DMS53 treated with DMSO at 0.1 percent for 48 hours (cell line): ENCODE measurements around the gene HIRA.

Experiments
- DNase-seq: peaks from one replicate; lab custom pipeline; 2025; ENCODE audit not compliant: unreplicated experiment; lab: John Stamatoyannopoulos, UW

HIRA gene

GRCh38 chr22:19410941-19411689 is 20.4 kb downstream of the HIRA start:
- DNase-seq, result no peak

DNA sequence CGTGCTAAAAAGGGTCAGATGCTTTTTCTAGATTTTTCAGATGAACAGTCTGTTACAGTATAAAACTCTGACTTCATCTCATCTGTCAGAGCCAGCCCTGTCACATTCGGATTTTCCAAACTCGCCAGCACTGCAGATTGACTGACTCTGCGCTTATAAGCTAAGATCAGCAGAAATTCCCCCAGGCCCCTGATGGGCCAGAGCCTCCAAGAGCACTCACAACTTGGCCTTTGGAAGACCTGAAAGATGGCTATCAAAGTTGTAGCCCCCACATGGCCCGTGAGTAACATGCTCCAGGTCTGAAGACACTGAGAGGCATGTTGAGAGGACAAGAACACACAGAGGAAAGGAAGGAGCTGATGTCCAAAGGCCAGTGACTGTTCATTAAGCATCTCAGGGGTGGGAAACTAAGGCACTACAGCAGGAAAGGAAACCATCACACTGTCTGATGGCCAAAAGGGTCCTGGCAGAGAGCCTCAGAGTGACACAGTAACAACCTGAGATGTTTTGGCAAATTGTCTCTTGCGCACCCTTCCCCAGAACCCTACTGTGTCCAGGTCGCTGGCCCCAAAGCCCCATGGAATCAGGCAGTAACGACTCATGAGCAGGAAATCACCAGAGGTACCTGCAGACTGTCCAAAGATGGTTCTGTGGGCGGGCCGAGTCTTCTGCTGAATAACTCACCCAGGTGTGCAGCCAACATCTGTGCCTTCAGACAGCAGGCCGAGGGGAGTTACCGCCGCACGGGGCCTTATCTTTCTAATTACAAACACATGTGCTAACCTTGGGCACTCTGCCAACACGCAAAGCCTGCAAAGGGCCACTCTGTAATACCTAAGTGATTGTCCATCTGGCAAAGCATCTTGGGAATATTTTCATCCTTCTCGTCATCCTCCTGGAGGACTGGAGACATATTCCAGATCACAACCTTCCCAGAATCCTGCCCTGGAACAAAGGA is 23.6 kb downstream of the HIRA start:
- no peak for DNase-seq

GRCh38 chr22:19406846-19407245 is 24.7 kb downstream of the HIRA start:
- no peak for DNase-seq

- no peak for DNase-seq
Measured at GRCh38 chr22:19406281-19406811, 25.2 kb downstream of the HIRA start.

DNA sequence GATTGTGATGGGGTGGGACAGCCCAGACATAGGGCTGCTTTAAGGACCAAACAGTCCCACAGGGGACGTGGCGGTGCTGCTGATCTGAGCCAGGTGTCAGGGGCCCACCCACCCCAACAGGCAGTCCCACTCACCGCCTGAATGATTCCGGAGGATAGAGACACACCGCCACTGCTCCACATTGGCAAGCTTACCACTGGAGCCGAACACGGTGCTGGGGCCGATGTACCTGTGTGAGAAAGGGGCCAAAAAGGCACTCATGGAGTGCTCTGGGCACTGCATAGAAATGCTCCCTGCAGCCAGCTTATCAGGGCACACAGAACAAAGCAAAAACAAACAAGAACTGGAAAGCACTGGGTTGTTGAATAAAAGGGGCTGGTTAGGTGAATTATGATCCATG is 25.9 kb downstream of the HIRA start:
- no peak for DNase-seq

- DNase-seq, result no peak
Measured at GRCh38 chr22:19405133-19405532, 26.4 kb downstream of the HIRA start.

- DNase-seq, result no peak
Measured at GRCh38 chr22:19404676-19405075, 26.9 kb downstream of the HIRA start.

DNA sequence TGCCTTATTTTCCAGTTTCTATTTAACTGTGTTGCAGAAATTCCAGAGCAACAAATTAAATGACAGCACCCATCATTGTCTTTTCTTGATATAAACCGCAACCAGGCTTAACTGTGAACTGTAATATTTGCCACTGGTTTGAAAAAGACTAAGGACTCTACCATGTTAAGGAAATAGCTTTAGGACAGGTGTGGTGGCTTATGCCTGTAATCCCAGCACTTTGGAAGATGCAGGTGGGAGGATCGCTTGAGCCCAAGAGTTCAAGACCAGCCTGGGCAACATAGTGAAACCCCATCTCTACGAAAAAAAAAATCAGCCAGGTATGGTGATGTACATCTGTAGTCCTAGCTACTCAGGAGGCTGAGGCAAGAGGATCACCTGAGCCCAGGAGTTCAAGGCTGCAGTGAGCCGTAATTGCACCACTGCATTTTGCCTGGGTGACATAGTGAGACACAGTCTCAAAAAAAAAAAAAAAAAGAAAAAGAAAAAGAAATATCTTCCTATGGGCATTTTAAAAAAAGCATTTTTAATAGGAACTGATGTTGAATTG is 28.8 kb downstream of the HIRA start:
- DNase-seq, result no peak

DNA sequence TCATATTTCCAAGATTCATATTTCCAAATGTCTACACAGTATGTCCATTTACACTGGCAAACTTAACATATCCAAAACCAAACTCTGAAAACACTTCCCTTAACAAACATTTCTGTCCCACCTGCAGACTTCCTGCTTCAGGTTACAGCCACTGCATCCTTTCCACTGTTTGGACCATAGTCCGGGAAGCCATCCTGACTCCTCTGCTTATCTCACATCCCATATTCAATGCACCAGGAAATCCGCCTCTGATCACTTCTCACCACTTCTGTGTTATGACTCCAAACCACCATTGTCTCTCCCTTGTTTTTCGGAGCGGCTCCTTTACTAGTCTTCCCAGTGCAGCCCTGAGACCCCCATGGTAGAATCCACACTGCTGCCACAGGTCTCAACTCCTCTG is 30.1 kb downstream of the HIRA start:
- no peak for DNase-seq

DNA sequence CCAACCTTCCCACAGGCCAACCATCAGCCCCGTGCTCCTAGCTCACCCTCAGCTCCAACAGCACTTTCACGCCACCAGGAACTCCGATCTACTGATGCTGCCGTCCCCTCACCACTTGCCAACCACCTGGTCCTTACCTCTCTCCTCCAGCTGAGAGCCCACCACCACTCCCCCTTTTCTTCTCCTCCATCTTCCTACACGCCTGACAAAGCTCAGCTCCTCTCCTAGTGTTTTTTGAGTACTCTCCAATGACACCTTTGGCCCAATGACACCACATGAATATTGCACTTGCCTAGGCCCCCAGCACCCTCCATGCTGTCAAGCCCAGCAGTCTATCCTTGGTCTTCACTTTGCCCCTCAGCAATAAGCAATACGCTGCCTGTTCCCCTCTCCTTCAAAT is 30.7 kb downstream of the HIRA start:
- no peak for DNase-seq

DNA sequence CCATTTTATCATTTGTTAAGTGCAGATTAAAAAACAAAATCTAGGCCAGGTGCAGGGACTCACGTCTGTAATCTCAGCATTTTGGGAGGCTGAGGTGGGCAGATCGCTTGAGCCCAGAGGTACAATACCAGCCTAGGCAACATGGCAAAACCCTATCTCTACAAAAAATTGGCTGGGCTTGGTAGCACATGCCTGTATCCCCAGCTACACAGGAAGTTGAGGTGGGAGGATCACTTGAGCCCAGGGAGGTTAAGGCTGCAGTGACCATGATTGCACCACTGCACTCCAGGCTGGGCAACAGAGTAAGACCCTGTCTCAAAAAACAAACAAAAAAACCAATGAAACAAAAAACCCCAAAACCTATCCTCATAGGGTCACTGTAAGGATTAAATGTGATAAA is 32.9 kb downstream of the HIRA start:
- DNase-seq, result no peak

DNA sequence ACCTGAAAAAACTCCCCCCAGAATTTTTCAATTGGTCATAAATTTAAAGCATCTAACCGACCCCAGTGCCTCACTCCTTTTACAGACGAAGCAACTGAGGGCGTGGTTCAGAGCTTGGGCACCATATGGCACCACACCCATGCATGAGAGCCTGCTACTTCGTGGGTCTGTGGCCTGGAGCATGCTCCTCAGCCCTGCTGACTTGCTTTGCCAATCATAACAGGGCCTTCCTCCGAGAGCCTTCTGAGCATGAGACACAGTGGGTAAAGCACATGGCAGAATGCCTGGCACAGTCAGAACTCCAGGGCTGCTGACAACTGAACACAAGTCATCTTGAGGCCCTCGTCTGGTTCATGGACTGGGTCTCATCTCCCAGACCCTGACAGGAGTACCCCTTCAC is 33.3 kb downstream of the HIRA start:
- no peak for DNase-seq

DNA sequence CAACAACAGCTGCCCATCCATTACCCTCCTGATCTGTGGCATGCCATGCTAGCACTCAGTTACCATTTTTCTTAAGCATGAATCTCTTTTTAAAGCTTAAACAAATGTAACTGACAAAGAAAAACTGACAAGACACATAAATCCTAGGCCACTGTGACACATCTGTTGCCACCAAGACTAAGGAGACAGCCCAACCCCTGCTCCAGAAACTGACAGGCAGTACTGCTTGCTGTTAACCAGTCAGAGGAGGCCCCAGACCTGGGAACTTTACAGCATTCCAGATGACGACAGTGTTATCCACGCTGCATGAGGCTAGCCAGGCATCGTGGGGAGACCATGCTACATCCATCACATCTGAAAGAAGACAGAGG is 33.8 kb downstream of the HIRA start:
- no peak for DNase-seq

- DNase-seq, result no peak
Measured at GRCh38 chr22:19396934-19397733, 34.4 kb downstream of the HIRA start.

DNA sequence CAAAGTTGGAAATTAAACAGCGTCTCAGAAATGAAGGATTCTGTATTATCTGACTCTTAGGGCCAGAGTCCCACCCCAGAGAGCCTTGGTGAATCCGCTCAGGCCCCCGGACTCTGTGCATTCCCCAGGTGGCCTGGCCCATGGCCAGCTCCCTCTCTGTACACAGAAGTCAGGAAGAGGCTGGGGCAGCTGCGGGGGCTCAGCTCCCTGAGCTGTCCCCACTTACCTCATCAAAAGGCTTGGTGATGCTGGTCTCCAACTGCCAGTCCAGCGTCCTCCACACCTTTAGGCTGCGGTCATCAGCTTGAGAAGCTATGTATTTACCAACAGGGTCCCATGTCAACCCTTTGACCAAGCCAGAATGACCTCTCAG is 35.0 kb downstream of the HIRA start:
- no peak for DNase-seq

- no peak for DNase-seq
Measured at GRCh38 chr22:19395276-19395675, 36.3 kb downstream of the HIRA start.

DNA sequence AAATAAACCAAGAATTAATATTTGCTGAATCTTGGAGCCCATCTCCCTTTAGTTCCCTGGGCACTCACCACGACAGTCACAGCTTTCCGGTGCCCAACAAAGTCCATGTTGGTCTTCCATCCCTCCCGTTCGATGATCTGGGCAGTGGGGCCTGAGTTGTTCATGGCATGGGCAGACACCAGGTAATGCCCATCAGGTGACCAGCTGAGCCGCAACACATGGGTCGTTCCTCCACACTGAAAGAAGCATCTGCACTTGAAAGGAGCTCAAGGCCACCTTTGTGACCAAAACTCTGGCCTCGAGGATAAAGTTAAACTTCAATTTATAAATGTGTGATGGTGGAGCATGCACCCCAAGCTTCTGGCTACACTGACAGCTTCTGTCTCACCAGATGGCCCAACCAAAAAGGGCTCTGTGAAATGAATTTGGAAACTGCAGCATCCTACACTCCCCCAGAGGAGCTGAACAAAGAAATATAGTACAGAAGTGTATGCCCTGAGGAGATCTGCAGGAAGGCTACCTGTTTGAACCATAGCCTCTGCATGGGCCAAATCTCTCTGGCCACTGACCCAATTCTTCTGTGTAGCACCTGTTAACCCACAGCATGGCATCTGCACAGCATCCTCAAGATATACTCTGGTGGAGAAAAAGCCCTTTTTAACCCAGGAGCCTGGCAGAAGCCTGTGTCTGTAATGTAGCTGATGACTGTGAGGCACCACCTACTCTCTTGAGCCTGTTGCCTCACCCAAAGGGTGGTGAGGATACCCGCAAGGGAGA is 37.1 kb downstream of the HIRA start:
- no peak for DNase-seq

DNA sequence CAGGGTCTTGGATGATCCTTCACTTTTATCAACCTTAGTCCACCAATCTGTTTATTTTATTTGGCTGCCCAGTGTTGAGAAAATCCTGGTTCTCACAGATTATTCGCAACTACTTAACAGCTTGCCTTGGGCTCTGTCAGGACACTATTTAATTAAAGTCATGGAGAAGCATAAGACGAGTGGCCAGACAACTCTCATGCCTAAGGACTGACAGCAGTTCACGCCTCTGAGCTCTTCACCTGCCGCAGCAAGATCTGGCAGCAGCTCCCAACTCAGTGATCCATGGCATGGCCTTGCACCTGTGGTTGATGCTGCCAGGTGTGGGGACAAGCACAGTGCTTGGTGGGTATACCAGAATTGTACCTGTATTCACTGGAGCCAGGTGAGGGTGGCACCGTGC is 37.8 kb downstream of the HIRA start:
- no peak for DNase-seq

DNA sequence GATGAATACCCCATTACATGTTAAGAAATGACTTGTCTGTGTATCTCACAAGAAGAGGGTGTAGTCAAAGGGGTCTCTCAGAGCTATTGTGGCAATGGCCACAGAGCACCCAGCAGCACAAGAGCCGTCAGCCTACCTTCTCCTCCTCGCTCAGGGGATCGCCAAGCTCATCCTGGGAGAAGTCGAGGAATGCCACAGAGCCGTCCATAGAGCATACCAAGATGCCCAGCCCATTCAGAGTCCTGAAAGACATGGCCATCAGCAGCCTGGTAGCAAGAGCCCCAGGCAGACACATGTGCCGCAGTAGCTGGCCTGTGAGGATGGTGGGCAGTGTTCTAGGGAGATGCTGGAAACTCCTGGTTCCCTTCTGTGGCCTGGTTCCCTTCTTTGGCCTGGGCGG is 44.0 kb downstream of the HIRA start:
- no peak for DNase-seq

DNA sequence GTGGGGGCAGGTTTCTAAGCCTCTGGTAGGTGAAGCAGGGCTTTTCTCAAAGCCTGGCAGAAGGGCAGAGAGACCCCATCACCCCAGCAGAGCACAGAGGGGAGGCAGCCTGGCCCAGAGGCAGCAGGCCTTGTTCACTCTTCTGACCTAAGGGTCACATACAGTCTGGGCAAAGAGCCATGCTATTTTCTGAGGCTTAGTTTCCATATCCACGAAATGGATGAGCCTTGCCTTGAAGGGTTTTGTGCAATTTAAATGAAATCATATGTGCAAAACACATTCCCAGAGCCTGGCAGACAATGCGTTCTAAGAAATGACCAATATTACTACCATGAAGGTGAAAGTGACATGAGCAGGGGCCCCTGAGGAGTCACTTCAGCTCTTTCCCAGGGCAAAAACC is 44.5 kb downstream of the HIRA start:
- DNase-seq, result no peak
